Stimulated activated CD4-positive, alpha-beta T cell treated with anti-CD3 and anti-CD28 coated beads, Interleukin-12 subunit alpha, Interleukin-12 subunit beta, amount 100 ng/mL, for 48 hours (primary cell): ENCODE data around the gene POLE4.

Experiments used
- DNase-seq, 3 donors: peaks; one replicate each; pipeline ENCODE4 v3.0.0-alpha.2; 2020; ENCODE audit warnings: low read depth in 2 of 3, low spot score in 1 of 3

The POLE4 gene

GRCh38 chr2:74985978-74986609, 27.7 kb downstream of the POLE4 start:
- DNase-seq: no peak

GRCh38 chr2:74991977-74992376, 33.5 kb downstream of the POLE4 start:
- no peak for DNase-seq

GRCh38 chr2:74999468-74999867, 41.0 kb downstream of the POLE4 start:
- DNase-seq: no peak

GRCh38 chr2:75002007-75002406, 43.6 kb downstream of the POLE4 start:
- no peak for DNase-seq

GRCh38 chr2:75003276-75003675, 44.8 kb downstream of the POLE4 start:
- no peak for DNase-seq

- no peak for DNase-seq
Measured at GRCh38 chr2:75003773-75004172, 45.3 kb downstream of the POLE4 start.

- DNase-seq: no peak
Measured at GRCh38 chr2:75006041-75006440, 47.6 kb downstream of the POLE4 start.

- DNase-seq: no peak
Measured at GRCh38 chr2:75007061-75007460, 48.6 kb downstream of the POLE4 start.

DNA sequence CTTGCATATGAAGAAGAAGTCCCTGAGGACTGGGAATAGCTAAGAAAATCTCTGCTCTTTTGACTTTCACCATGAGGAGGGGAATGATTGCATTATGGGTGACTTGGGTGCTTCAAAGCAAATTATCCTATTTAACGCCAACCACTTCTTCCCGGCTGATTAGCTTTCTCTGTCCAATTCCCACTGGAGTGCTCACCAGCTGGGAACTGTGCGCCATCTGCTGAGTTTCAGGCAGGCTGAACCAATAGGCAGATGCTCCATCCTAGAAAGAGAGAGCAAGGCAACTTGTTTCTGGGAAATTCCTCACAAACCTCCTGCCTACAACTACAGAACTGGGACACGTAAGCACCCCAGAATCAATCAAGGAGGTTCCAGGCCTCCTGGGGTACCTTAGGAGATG, 49.4 kb downstream of the POLE4 start:
- no peak for DNase-seq

DNA sequence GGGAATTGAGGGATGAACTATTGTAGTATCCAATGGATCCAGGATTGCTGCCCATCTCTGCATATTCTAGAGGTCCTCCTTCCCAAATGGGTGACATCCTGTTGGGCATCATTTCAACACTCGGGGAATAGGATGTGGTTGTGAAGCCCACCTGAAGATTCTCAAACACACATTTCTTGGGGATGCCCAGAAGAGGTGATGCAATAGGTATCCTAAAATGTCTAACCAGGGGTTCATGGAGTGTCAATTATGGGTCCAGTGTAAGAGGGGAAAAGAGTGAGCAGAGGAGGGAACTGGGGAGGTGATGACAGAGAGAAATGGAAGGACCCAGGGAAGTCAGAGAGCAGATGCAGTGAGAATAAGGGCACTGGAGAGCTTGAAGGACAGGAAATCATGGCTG, 52.1 kb downstream of the POLE4 start:
- DNase-seq: no peak

GRCh38 chr2:75012080-75012479, 53.6 kb downstream of the POLE4 start:
- no peak for DNase-seq

DNA sequence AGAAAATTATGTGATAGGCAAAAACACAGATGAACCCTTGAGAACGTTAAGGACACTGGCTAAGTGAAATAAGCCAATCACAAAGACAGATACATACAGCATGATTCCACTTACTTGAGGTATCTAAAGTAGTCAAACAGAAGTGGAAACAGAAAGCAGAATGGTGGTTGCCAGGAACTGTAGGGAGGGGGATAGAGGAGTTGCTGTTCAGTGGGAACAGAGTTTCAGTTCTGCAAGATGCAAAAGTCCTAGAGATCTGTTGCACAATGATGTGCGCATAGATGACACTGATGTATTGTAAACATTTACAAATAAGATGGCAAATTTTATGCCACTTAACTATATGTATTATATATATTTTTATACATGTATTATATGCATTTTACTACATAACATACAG, 59.7 kb downstream of the POLE4 start:
- no peak for DNase-seq
